WTC11 (cell line): ENCODE measurements around the gene ABCD3. TPM values are rescaled to one million over a fixed set of nuclear protein-coding genes. Genes with fewer than 3 reads are reported as not detected.

ENCODE experiments used
- ATAC-seq: fragments of 200-7000 bp; cut with Tn5 transposase; 2 replicates; pipeline ENCODE4 v1.10.0; 2021; ENCODE audit warnings: mild to moderate bottlenecking, moderate library complexity
- CTCF ChIA-PET: fragments of 300-600 bp; sonication (Branson Sonifier 250); formaldehyde crosslinking; loops from one replicate; lab custom pipeline; 2021; ENCODE audit warnings: antibody characterized with exemption; lab: Charles Lee
- POLR2A ChIA-PET: fragments of 350-600 bp; sonication (Branson Sonifier 250); formaldehyde crosslinking; loops from one replicate; lab custom pipeline; 2021; ENCODE audit warnings: antibody characterized with exemption; lab: Charles Lee
- DNase-seq: peaks from one replicate; pipeline ENCODE4 v3.0.0; 2021; ENCODE audit warnings: low spot score
- H3K27ac Mint-ChIP-seq: 2 replicates; pipeline ENCODE4 v1.8.0; 2021; ENCODE audit warnings: mixed read lengths
- H3K27me3 Mint-ChIP-seq: 2 replicates; pipeline ENCODE4 v1.8.0; 2021; ENCODE audit warnings: low read depth, mild to moderate bottlenecking, moderate library complexity, mixed read lengths
- H3K36me3 Mint-ChIP-seq: 2 replicates; pipeline ENCODE4 v1.8.0; 2021; ENCODE audit warnings: mixed read lengths
- H3K4me1 Mint-ChIP-seq: 2 replicates; pipeline ENCODE4 v1.8.0; 2022; ENCODE audit warnings: mixed read lengths
- H3K4me3 Mint-ChIP-seq: 2 replicates; pipeline ENCODE4 v1.8.0; 2021; ENCODE audit warnings: mild to moderate bottlenecking, moderate library complexity, mixed read lengths
- H3K9me3 Mint-ChIP-seq: 2 replicates; pipeline ENCODE4 v1.8.0; 2021; ENCODE audit warnings: mixed read lengths
- CREB1 ChIP-seq: sonication (generic); formaldehyde crosslinking; IDR thresholded peaks from 2 replicates; pipeline ENCODE4 v1.8.0; 2023; ENCODE audit warnings: mild to moderate bottlenecking, missing genetic modification reagents
- E2F5 ChIP-seq: sonication (generic); formaldehyde crosslinking; IDR thresholded peaks from 2 replicates; pipeline ENCODE4 v1.8.1; 2022; ENCODE audit warnings: mild to moderate bottlenecking, moderate library complexity, missing genetic modification reagents
- ESRRA ChIP-seq: sonication (generic); formaldehyde crosslinking; IDR thresholded peaks from 2 replicates; pipeline ENCODE4 v1.8.1; 2022; ENCODE audit warnings: mild to moderate bottlenecking, missing genetic modification reagents, borderline replicate concordance
- FOXK1 ChIP-seq: sonication (generic); formaldehyde crosslinking; IDR thresholded peaks from 2 replicates; pipeline ENCODE4 v1.8.0; 2022; ENCODE audit warnings: mild to moderate bottlenecking, moderate library complexity, missing genetic modification reagents
- FOXP4 ChIP-seq: sonication (generic); formaldehyde crosslinking; IDR thresholded peaks from 2 replicates; pipeline ENCODE4 v1.8.0; 2022; ENCODE audit warnings: mild to moderate bottlenecking, missing genetic modification reagents
- GABPB1 ChIP-seq: sonication (generic); formaldehyde crosslinking; IDR thresholded peaks from 2 replicates; pipeline ENCODE4 v1.8.1; 2023; ENCODE audit warnings: mild to moderate bottlenecking, missing genetic modification reagents
- GTF2I ChIP-seq: fragments of 250-450 bp; sonication (Bioruptor Pico); conservative IDR thresholded peaks from 2 replicates; pipeline ENCODE4 v1.4.0; 2021; ENCODE audit warnings: mild to moderate bottlenecking
- MLX ChIP-seq: sonication (generic); formaldehyde crosslinking; IDR thresholded peaks from 2 replicates; pipeline ENCODE4 v1.8.1; 2023; ENCODE audit warnings: mild to moderate bottlenecking, missing genetic modification reagents, moderate library complexity
- NFE2L1 ChIP-seq: sonication (generic); formaldehyde crosslinking; IDR thresholded peaks from 2 replicates; pipeline ENCODE4 v1.8.1; 2023; ENCODE audit warnings: missing genetic modification reagents
- NR2C2 ChIP-seq: sonication (generic); formaldehyde crosslinking; IDR thresholded peaks from 2 replicates; pipeline ENCODE4 v1.8.0; 2022; ENCODE audit warnings: mild to moderate bottlenecking, missing genetic modification reagents
- NR3C1 ChIP-seq: sonication (generic); formaldehyde crosslinking; conservative IDR thresholded peaks from 2 replicates; pipeline ENCODE4 v1.8.1; 2023; ENCODE audit warnings: low read depth, mild to moderate bottlenecking, missing genetic modification reagents
- OVOL2 ChIP-seq: fragments of 250-450 bp; sonication (Bioruptor Pico); IDR thresholded peaks from 2 replicates; pipeline ENCODE4 v1.9.0; 2021; ENCODE audit warnings: mild to moderate bottlenecking, borderline replicate concordance
- PREB ChIP-seq: sonication (generic); formaldehyde crosslinking; IDR thresholded peaks from 2 replicates; pipeline ENCODE4 v1.8.1; 2022; ENCODE audit warnings: mild to moderate bottlenecking, missing genetic modification reagents, moderate library complexity, borderline replicate concordance
- PRRX2 ChIP-seq: fragments of 250-450 bp; sonication (Bioruptor Pico); IDR thresholded peaks from 2 replicates; pipeline ENCODE4 v1.8.0; 2021; ENCODE audit warnings: mild to moderate bottlenecking
- SMAD4 ChIP-seq: sonication (generic); formaldehyde crosslinking; IDR thresholded peaks from 2 replicates; pipeline ENCODE4 v1.8.0; 2022; ENCODE audit warnings: mild to moderate bottlenecking, missing genetic modification reagents
- SOX15 ChIP-seq: fragments of 250-450 bp; sonication (Bioruptor Pico); IDR thresholded peaks from 2 replicates; pipeline ENCODE4 v1.9.0; 2021; ENCODE audit warnings: mild to moderate bottlenecking
- TCF7 ChIP-seq: sonication (generic); formaldehyde crosslinking; IDR thresholded peaks from 2 replicates; pipeline ENCODE4 v1.8.0; 2022; ENCODE audit warnings: mild to moderate bottlenecking, low read depth, missing genetic modification reagents, moderate library complexity
- TEAD4 ChIP-seq: sonication (generic); formaldehyde crosslinking; IDR thresholded peaks from 2 replicates; pipeline ENCODE4 v1.8.0; 2022; ENCODE audit warnings: mild to moderate bottlenecking, missing genetic modification reagents
- ZBTB43 ChIP-seq: sonication (generic); formaldehyde crosslinking; IDR thresholded peaks from 2 replicates; pipeline ENCODE4 v1.8.1; 2023; ENCODE audit warnings: mild to moderate bottlenecking, missing genetic modification reagents
- ZNF121 ChIP-seq: sonication (generic); formaldehyde crosslinking; IDR thresholded peaks from 2 replicates; pipeline ENCODE4 v1.8.0; 2023; ENCODE audit warnings: missing genetic modification reagents
- ZNF138 ChIP-seq: sonication (generic); formaldehyde crosslinking; conservative IDR thresholded peaks from 2 replicates; pipeline ENCODE4 v1.8.1; 2022; ENCODE audit warnings: mild to moderate bottlenecking, moderate library complexity, missing genetic modification reagents
- ZNF219 ChIP-seq: sonication (generic); formaldehyde crosslinking; IDR thresholded peaks from 2 replicates; pipeline ENCODE4 v1.8.0; 2023; ENCODE audit warnings: missing genetic modification reagents, mild to moderate bottlenecking, borderline replicate concordance
- ZNF281 ChIP-seq: sonication (generic); formaldehyde crosslinking; IDR thresholded peaks from 2 replicates; pipeline ENCODE4 v1.8.0; 2023; ENCODE audit warnings: mild to moderate bottlenecking, missing genetic modification reagents
- ZNF317 ChIP-seq: sonication (generic); formaldehyde crosslinking; IDR thresholded peaks from 2 replicates; pipeline ENCODE4 v1.8.1; 2023; ENCODE audit warnings: low read depth, mild to moderate bottlenecking, moderate library complexity, missing genetic modification reagents, borderline replicate concordance
- ZNF416 ChIP-seq: fragments of 250-450 bp; sonication (Bioruptor Pico); IDR thresholded peaks from 2 replicates; pipeline ENCODE4 v1.9.0; 2021; ENCODE audit warnings: mild to moderate bottlenecking, inconsistent platforms
- ZNF423 ChIP-seq: fragments of 250-450 bp; sonication (Bioruptor Pico); IDR thresholded peaks from 2 replicates; pipeline ENCODE4 v2.1.2; 2022; ENCODE audit warnings: mild to moderate bottlenecking, moderate library complexity
- ZNF671 ChIP-seq: fragments of 250-450 bp; sonication (Bioruptor Pico); IDR thresholded peaks from 2 replicates; pipeline ENCODE4 v1.8.0; 2021; ENCODE audit warnings: mild to moderate bottlenecking
- total RNA-seq: library from RNA; stranded (reverse); gene quantifications from 3 replicates; pipeline ENCODE4 v1.2.3, GENCODE V29; 2021

ABCD3 gene
- total RNA-seq, 1 experiment from 2014 or later, result 27.2 TPM

GRCh38 chr1:94408104-94408830 lies 9.9 kb upstream of the ABCD3 start:
- ChIA-PET POLR2A (no interaction called here), CTCF (no interaction called here)
- Mint-ChIP-seq H3K9me3 (no peaks in the 10 kb centered on the region), H3K4me3 (no peak overlapping the region), H3K4me1 (peaks cover 14% of the 10 kb centered on the region), H3K27me3 (no peaks in the 10 kb centered on the region), H3K27ac (no peak overlapping the region), H3K36me3 (no peaks in the 10 kb centered on the region)
- TF ChIP-seq TCF7 (CRISPR knock-in tag), result no peak
- no peak for TF ChIP-seq SMAD4
- no peak for TF ChIP-seq ZNF423 (CRISPR knock-in tag)
- no peak for TF ChIP-seq GTF2I
- TF ChIP-seq ZNF671 (CRISPR knock-in tag), result no peak
- TF ChIP-seq OVOL2, result no peak
- no peak for TF ChIP-seq ZNF219 (CRISPR knock-in tag)
- TF ChIP-seq NR2C2 (CRISPR knock-in tag), result no peak
- no peak for TF ChIP-seq ZNF317 (CRISPR knock-in tag)
- no peak for TF ChIP-seq ZBTB43 (CRISPR knock-in tag)
- TF ChIP-seq NR3C1 (CRISPR knock-in tag), result no peak
- TF ChIP-seq PRRX2 (CRISPR knock-in tag), result no peak
- no peak for TF ChIP-seq E2F5 (CRISPR knock-in tag)
- no peak for TF ChIP-seq FOXK1 (CRISPR knock-in tag)
- TF ChIP-seq ZNF121, result no peak
- DNase-seq (peak; percentile 28), ATAC-seq (peak; percentile 91)

GRCh38 chr1:94411237-94411636 lies 7.0 kb upstream of the ABCD3 start:
- DNase-seq (no peak), ATAC-seq (no peak)
- ChIA-PET POLR2A (no interaction called here), CTCF (interaction anchor here (1.2 kb wide), 1 partner anchor 15 kb away, joined by 5 read pairs; no protein-coding TSS in a partner anchor)
- H3K4me1 Mint-ChIP-seq, result peaks cover 14% of the 10 kb centered on the region
- TF ChIP-seq ZNF138 (CRISPR knock-in tag), result no peak
- no peak for TF ChIP-seq MLX (CRISPR knock-in tag)
- no peak for TF ChIP-seq SOX15 (CRISPR knock-in tag)
- TF ChIP-seq ZNF281 (CRISPR knock-in tag), result no peak
- TF ChIP-seq NFE2L1, result no peak
- TF ChIP-seq CREB1, result no peak
- no peak for TF ChIP-seq GABPB1 (CRISPR knock-in tag)
- TF ChIP-seq ESRRA, result no peak
- no peak for TF ChIP-seq TEAD4 (CRISPR knock-in tag)
- no peak for TF ChIP-seq FOXP4 (CRISPR knock-in tag)
- TF ChIP-seq PREB, result no peak
- TF ChIP-seq ZNF416, result no peak
- TF ChIP-seq, all 79 proteins: peak for 0
- no peak overlapping the region for H3K27ac Mint-ChIP-seq
- H3K36me3 Mint-ChIP-seq, result no peaks in the 10 kb centered on the region
- no peaks in the 10 kb centered on the region; the same call in 1 of the 2 replicates for H3K27me3 Mint-ChIP-seq
- no peaks in the 10 kb centered on the region for H3K9me3 Mint-ChIP-seq
- no peak overlapping the region for H3K4me3 Mint-ChIP-seq
